Lower leg skin (tissue), 3 donors: ENCODE measurements around the gene MECR.

Source experiments
- POLR2A ChIP-seq, 2 donors: fragments of 450-650 bp; IDR thresholded peaks; one replicate each; pipeline ENCODE4 v1.6.1; 2016 to 2017; ENCODE audit warnings: antibody characterized with exemption in 2 of 2, mild to moderate bottlenecking in 1 of 2, moderate library complexity in 1 of 2
- TF ChIP-seq, protein P1 (sequence below), 3 donors: fragments of 450-650 bp; IDR thresholded peaks; one replicate each; pipeline ENCODE4 v1.5.1; 2016; ENCODE audit warnings: antibody characterized with exemption in 3 of 3, mild to moderate bottlenecking in 3 of 3, moderate library complexity in 2 of 3

DNA sequence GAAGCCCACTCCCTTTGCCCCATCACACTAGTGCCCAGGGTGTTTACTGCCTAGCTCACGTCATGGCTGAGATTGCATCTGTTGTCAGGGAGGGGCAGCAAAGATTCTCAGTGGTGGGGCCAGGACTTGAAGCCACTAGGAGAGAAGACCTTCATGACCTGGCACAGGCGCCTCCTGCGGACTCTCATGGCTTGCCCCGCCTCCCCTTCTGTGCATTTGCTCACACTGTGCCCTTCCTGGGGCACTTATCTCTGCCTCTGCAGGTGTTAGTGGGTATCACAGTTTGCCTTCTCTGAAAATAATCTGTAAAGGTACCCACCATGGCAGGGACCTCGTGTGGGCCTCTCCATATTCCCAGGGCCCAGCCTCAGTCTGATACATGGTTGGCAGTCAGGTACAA lies 25.7 kb upstream of the MECR start:
- TF ChIP-seq, protein P1, sequence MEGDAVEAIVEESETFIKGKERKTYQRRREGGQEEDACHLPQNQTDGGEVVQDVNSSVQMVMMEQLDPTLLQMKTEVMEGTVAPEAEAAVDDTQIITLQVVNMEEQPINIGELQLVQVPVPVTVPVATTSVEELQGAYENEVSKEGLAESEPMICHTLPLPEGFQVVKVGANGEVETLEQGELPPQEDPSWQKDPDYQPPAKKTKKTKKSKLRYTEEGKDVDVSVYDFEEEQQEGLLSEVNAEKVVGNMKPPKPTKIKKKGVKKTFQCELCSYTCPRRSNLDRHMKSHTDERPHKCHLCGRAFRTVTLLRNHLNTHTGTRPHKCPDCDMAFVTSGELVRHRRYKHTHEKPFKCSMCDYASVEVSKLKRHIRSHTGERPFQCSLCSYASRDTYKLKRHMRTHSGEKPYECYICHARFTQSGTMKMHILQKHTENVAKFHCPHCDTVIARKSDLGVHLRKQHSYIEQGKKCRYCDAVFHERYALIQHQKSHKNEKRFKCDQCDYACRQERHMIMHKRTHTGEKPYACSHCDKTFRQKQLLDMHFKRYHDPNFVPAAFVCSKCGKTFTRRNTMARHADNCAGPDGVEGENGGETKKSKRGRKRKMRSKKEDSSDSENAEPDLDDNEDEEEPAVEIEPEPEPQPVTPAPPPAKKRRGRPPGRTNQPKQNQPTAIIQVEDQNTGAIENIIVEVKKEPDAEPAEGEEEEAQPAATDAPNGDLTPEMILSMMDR (IDR thresholded peaks at IDR 0.05), result no peak
- TF ChIP-seq POLR2A (IDR thresholded peaks at IDR 0.05), result no peak
